Glutamatergic neuron (in vitro differentiated cells): ENCODE results near the gene HIVEP2. TPM values are rescaled to one million over a fixed set of nuclear protein-coding genes. Genes with fewer than 3 reads are reported as not detected.

Source experiments
- DNase-seq: peaks from one replicate; pipeline ENCODE4 v3.0.0; 2022
- H3K27ac Mint-ChIP-seq: one replicate; pipeline ENCODE4 v1.8.0; 2020; ENCODE audit warnings: mild to moderate bottlenecking, mixed read lengths, inconsistent platforms; ENCODE audit not compliant: unreplicated experiment
- H3K27me3 Mint-ChIP-seq: one replicate; pipeline ENCODE4 v1.8.0; 2020; ENCODE audit warnings: mild to moderate bottlenecking, moderate library complexity, mixed read lengths, inconsistent platforms; ENCODE audit not compliant: unreplicated experiment
- H3K36me3 Mint-ChIP-seq: one replicate; pipeline ENCODE4 v1.8.0; 2020; ENCODE audit warnings: mild to moderate bottlenecking, mixed read lengths, inconsistent platforms; ENCODE audit not compliant: unreplicated experiment
- H3K4me1 Mint-ChIP-seq: one replicate; pipeline ENCODE4 v1.8.0; 2020; ENCODE audit warnings: mild to moderate bottlenecking, low read depth, mixed read lengths, inconsistent platforms; ENCODE audit not compliant: unreplicated experiment
- H3K4me3 Mint-ChIP-seq: one replicate; pipeline ENCODE4 v1.8.0; 2020; ENCODE audit warnings: mild to moderate bottlenecking, mixed read lengths, inconsistent platforms; ENCODE audit not compliant: unreplicated experiment
- H3K9me3 Mint-ChIP-seq: one replicate; pipeline ENCODE4 v1.8.0; 2020; ENCODE audit warnings: mild to moderate bottlenecking, moderate library complexity, mixed read lengths, inconsistent platforms; ENCODE audit not compliant: unreplicated experiment
- CTCF ChIP-seq: fragments of 200-600 bp; sonication (generic); IDR thresholded peaks from one replicate; pipeline ENCODE4 v1.5.0; 2021; ENCODE audit not compliant: partially characterized antibody, unreplicated experiment
- total RNA-seq: library from RNA; stranded (reverse); fragmentation: NEBNext Ultra II Directional; extraction: Animal tissue kit (Norgen Biotek cat#: 25700); gene quantifications from one replicate; pipeline ENCODE4 v1.2.1, GENCODE V29; 2021; ENCODE audit not compliant: unreplicated experiment

The HIVEP2 gene
- total RNA-seq, 1 donor from 2014 or later = 2.6 TPM

GRCh38 chr6:142946181-142946923 is 1.4 kb upstream of the HIVEP2 start:
- peak overlapping the region; percentile 91 for H3K4me3 Mint-ChIP-seq
- peaks cover 19% of the 10 kb centered on the region for H3K9me3 Mint-ChIP-seq
- H3K36me3 Mint-ChIP-seq = no peaks in the 10 kb centered on the region
- peak overlapping the region; percentile 43 for H3K27ac Mint-ChIP-seq
- TF ChIP-seq CTCF = no peak
- H3K27me3 Mint-ChIP-seq = peaks cover 14% of the 10 kb centered on the region
- peak; percentile 89 for DNase-seq
- H3K4me1 Mint-ChIP-seq = peaks cover 9% of the 10 kb centered on the region

GRCh38 chr6:142945446-142946180 is 637 bp upstream of the HIVEP2 start:
- H3K9me3 Mint-ChIP-seq = peaks cover 19% of the 10 kb centered on the region
- H3K4me1 Mint-ChIP-seq = peaks cover 9% of the 10 kb centered on the region
- peaks cover 14% of the 10 kb centered on the region for H3K27me3 Mint-ChIP-seq
- DNase-seq = peak; percentile 56
- no peaks in the 10 kb centered on the region for H3K36me3 Mint-ChIP-seq
- peak overlapping the region; percentile 87 for H3K4me3 Mint-ChIP-seq
- no peak overlapping the region for H3K27ac Mint-ChIP-seq
- no peak for TF ChIP-seq CTCF

- TF ChIP-seq CTCF = no peak
- H3K27me3 Mint-ChIP-seq = peaks cover 14% of the 10 kb centered on the region
- peak overlapping the region; percentile 92 for H3K27ac Mint-ChIP-seq
- peaks cover 19% of the 10 kb centered on the region for H3K9me3 Mint-ChIP-seq
- H3K4me1 Mint-ChIP-seq = peaks cover 9% of the 10 kb centered on the region
- peak overlapping the region; percentile 98 for H3K4me3 Mint-ChIP-seq
- no peaks in the 10 kb centered on the region for H3K36me3 Mint-ChIP-seq
- DNase-seq = peak; percentile 61
These were observed 590 bp downstream of the HIVEP2 start for GRCh38 chr6:142944124-142945048.

GRCh38 chr6:142943711-142944123 is 1.3 kb downstream of the HIVEP2 start:
- peaks cover 19% of the 10 kb centered on the region for H3K9me3 Mint-ChIP-seq
- no peak for DNase-seq
- H3K27ac Mint-ChIP-seq = peak overlapping the region; percentile 92

More at GRCh38 chr6:142943711-142944123, 1.3 kb downstream of the HIVEP2 start:
- Mint-ChIP-seq H3K4me1 (peaks cover 9% of the 10 kb centered on the region), H3K36me3 (no peaks in the 10 kb centered on the region), H3K4me3 (peak overlapping the region; percentile 98), H3K27me3 (peaks cover 14% of the 10 kb centered on the region)
- TF ChIP-seq CTCF = no peak
